ENCODE data around the gene ITGA7.

The ITGA7 gene

DNA sequence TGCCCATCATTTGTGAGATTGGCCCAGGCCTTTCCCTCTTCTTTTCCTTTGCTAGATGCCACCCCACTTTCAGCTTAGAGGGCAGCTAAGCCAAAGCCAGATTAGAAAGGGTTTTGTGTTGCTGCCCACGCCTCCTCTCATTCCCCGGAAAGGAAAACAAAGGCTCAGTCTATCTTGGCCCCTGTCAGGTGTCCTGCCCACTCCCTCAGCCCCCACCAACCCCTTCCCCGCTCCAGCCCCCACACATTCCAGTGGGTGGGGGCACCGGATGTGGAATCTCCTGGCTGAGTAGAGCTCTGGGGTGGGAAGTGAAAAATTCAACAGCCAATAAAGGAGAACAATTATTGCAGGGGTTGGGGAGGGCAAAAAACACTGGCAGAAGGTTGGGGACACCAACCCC is 10.3 kb upstream of the ITGA7 start:
- DNase-seq (ENCODE audit: low spot score): peak; percentile 69

DNA sequence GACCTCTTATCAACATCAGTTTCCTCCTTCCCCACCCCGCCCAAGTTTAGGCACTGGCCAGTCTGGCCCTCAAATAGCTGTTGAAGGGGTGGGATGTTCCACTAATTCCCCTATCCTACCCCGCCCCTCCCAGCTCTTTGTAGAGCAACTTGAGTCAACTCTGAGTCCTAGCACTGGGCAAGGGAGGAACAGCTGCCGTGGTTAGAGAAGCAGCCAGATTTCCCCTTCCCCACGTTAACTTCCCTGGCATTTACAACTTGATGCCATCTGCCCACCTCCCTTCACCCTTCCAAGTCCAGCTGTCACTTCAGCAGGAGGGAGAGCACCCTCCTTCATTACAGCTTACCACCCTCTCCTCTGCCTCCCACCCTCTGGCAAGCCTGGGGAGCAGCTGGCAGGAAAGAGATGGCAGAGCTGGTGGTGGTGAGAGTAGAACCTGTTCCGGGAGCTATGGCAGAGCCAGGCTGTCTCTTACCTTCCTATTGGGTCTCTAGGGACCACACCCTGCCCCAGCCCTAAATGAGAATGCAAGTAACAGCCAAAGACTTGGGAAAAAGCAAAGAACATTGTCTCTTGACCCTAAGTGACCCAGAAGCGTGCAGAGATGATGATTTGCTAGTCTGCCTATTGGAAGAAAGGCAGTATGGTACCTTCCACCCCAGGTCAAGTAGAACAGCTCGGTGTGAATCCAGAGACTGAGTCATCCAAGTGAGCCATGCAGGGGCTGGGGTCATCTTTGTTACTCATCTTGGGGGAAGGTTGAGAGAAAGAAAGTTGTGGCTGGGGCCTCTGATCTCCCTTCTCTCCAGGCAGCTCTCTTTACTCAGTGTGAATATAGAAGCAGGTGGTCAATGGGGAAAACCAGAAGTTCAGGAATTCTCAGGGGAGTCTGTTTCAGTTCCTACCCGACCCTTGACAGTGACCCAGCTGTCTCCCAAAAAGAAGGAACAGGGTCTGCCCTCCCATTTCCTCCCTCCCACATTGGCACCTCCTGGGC is 9.6 kb upstream of the ITGA7 start:
- DNase-seq (ENCODE audit: low spot score): no peak

DNA sequence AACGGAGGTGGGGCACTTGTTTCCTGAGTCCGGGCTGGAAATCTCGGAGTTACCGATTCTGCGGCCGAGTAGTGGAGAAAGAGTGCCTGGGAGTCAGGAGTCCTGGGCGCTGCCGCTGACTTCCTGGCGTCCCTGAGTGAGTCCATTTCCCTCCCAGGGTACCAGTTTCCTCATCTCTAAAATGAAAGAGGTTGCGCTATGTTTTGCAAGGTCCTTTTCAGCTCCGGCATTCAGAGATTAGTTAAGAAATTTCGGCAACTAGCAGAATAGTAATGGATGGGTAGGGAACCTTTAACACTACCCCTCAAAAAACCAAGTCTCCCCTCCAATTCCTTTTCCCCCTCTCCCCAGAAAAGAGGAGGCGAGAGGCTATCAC is 8.9 kb upstream of the ITGA7 start:
- DNase-seq (ENCODE audit: low spot score): no peak

DNA sequence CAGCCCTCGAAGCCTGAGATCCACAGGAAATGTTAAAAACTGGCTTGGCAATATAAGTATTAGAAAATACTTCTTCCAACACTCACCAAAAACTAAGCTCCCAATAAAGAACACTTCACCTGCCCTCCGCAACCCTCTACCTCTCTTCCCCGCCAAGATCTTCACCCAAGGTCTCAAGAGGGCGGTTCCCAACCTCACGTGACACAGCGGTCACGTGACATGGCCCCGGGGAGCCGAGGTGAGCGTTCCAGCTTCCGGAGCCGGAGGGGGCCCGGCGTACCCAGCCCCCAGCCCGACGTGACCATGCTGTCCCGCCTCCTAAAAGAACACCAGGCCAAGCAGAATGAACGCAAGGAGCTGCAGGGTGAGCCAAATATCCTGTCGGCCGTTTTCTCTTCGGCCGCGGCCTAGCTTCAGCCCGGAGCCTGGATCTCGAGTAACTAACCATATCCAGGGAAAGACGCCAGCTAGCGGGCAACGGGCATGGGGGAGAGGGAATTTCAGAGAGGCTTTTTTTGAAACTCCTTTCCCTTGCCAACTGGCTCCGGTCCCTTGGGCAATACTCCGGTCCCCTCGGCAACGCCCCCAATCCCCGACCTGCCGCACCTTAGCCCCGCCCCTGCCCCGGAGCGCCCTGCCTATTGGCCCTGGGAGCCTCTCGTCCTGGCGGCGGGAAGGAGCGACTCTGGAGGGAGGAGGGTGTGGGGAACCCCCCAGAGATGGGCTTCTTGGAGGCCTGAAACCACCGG is 8.3 kb upstream of the ITGA7 start, which contains the start of gene BLOC1S1:
TSS of gene BLOC1S1 (plus strand) at position 214 of the 749 bp plus-strand sequence. CDS start at position 220, 6 bp downstream.
- DNase-seq (ENCODE audit: low spot score): peak; percentile 96

DNA sequence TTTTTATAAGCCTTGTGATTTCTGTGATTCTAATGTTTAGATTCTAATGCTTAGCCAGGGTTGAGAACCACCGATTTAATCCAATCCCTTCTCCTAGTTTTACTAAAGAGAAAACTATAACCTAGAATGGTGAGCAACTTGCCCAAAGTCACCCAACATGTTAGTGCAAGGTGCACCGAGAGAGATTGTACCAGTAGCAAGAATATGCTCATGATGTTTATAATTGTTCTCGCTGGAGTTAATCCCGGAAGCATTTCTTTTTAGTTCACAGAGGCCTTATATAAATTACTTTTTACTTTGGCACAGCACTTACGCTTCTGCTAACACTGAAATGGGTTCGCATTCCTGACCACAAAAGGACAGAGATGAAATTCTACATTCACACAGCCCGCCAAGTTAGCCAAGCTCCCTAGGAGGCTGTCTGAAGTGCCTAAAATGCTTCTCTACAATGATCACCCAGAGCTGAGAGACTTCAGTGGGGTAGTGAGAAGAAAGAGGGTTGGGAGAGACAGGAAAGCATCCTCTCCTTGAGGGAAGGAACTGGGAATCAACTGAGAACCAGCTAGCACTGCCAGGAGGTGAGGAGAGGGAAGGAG is 7.6 kb upstream of the ITGA7 start:
- DNase-seq (ENCODE audit: low spot score): no peak

DNA sequence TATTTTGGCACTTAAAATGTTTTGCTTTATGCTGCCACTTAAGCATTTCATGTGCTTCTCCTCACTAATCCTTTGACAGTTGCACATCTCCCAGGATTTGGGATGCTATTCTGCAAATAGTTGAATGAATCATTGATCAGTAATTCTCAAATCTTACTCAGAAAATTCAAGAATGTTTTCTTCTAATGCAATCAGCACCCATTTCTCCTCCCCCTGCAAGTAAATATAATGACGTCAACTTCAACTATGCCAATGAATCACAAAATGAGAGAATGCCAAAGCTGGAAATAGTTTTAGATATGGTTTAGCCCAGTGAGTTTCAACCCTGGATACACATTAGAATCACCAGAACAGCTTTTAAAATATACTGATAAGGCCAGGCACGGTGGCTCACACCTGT is 6.0 kb upstream of the ITGA7 start:
- DNase-seq (ENCODE audit: low spot score): no peak

DNA sequence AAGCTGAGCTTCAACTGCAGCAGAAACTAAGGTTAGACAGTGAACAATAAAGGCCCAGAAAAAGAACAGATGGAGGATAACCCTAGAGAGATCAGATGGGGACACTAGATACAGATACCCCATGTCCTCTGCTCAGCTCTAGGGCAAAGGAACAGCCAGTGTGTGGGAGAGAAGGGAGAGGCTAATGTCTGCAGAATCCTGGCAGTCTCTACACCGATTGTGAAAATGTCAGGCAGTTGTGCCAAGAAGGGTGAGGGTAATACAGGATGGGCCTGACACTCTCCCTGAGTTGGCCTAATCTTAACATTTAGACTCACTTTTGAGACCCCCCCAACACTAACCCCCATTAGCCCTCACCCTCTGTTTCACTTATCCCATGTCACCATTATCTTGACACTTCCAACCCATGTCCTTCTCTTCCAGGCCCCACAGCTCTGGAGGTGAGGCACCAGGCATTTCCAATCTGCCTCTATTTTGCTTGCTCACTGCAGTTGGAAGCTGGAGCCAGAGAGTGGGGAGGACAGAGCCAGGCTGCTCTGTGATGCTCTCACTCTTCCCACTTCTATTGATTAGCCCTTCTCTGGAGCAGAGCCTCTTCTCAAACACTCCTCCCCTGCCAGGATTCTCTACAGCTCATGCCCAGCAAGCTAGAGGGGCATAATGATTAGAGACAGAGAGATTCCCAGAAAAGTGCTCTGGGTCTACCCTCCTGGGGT is 5.2 kb upstream of the ITGA7 start:
- no peak for DNase-seq (ENCODE audit: low spot score)

DNA sequence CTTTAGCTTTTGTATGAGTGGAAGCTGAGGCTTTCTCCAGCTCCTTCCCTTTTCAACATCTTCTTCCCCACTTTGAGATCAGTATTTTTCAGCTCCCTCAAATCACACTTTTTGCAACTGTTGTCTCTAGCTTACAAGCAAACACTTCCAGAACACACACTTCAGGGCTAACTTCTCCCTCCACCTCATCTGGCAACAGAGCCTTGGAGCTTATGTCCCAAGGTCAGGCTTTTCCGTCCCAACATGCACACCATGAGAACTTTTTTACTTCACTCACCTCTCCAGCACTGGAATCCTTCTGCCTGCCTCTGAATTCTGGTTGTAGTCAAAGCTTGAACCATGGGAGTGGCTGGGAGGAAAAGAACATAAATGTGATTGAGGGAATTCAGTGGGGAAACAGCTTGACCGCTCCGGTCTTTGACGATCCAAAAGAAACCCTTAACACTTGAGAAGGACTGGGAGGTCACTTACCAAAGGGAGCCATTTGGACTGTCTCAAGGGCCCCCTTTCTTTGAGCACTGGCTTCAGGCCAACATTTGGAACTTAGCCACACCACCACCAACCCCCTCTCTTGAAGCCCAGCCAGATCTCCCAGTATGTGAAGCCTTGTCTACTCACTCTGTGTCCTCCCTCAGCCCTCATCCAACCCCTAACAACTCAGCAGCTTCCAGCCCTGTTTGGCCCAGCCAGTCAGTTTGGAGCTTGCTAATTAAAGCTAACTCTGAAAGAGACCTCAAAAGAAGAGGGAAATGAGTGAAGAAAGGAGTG is 4.3 kb upstream of the ITGA7 start:
- DNase-seq (ENCODE audit: low spot score): no peak

DNA sequence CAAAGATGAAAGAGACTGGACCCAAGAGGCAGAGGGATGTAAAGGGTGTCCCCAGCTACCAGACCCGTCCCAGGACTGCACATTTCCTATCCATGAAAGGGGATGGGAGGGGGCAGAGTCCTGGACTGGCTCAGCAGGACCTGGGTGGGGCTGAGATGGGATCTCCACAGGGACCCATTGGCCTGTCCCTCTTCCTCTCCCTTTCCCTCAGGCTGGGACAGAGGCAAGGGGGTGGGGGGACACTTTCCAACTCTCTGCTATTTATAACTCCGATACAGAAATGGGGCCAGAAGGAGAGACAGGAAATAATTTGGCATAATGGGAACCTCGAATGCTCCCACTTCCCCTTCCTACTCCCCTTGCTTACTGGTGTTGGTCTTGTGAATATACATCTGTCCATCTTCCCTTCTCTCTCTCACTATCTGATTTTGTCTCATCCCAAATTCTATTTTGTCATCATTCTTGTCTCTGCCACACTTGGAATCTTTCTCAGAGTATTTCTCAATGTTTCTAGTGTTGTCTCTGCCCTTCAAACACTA is 1.1 kb upstream of the ITGA7 start:
- DNase-seq (ENCODE audit: low spot score): no peak

DNA sequence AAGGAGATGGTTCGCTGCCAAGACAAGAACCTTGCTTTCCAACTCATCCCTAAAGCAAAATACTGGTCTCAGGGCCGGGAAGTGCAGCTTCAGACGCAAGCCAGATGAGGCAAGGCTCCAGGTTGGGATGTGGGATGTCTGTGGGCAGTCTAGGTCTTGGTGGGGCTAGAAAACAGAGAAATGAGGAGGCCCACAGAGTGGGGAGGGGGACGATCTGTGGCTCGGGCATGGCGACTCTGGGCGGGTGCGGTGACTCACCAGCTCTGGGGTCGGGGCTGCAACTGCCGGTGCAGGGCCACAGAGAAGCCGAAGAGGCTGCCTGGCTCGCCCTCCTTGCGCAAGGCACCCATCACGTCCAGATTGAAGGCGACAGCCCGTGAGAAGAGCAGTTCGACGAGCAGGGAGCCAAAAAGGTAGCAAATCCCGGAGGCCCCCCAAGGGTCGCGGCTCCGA is 459 bp downstream of the ITGA7 start:
- peak; percentile 66 for DNase-seq (ENCODE audit: low spot score)

DNA sequence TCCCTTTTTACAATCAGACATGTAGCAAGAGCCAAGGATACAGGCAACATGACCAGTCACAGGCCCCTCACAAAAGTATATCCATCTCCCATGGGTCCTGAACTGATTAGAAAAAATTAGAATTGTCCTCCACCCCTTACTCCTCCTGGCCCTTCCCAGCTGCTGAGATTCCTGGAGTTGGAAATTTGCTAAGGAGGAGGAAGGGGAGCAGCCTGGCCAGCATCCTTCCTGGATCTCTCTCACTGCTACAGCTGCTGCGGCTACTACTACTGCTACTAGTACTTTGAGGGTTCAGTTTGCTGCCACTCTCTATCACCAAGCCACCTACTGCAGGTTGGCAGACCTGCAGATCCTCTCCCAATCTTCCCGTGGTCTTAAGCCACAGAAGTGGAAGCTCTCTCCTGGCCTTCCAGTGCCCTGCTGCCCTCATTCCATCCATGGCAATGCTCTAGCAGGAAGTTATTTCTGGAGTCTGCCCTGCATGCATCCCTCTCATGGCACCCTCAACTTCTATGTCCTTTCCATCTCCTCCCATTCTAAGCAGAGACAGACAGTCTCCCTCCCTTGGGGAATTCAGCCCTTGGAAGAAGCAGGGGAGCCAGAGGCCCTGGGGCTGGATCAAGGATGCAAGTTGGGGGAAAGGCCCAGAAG is 1.0 kb downstream of the ITGA7 start:
- no peak for DNase-seq (ENCODE audit: low spot score)

DNA sequence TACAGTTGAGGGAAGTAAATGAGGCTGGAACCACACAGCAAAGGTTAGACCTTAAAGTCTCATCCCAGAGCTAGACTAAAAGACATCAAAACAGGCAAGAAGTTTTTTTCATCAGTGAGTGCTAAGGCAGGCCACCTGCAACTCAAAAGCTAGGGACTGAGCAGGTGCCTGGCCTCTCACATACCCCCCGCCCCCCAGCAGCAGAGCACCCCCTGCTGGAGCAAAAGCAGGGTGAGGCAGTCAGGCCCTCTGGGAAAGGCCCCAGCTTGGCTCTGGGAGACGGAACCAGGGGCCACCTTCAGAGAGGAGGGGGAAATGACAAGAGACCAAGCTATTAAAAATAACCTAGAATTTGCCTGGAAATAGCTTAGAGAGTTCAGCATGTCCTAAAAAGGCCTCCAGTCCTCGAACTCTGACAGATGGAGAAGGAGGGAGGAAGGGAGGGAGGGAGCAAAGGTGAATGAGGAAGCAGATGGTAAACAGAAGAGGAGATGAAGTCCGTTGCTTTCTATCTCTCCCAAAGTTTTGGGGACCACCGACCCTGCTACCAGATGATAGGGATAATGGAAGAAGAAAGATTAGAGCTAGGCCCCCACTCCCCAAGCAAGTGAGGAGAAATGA is 1.8 kb downstream of the ITGA7 start:
- DNase-seq (ENCODE audit: low spot score): peak; percentile 77

DNA sequence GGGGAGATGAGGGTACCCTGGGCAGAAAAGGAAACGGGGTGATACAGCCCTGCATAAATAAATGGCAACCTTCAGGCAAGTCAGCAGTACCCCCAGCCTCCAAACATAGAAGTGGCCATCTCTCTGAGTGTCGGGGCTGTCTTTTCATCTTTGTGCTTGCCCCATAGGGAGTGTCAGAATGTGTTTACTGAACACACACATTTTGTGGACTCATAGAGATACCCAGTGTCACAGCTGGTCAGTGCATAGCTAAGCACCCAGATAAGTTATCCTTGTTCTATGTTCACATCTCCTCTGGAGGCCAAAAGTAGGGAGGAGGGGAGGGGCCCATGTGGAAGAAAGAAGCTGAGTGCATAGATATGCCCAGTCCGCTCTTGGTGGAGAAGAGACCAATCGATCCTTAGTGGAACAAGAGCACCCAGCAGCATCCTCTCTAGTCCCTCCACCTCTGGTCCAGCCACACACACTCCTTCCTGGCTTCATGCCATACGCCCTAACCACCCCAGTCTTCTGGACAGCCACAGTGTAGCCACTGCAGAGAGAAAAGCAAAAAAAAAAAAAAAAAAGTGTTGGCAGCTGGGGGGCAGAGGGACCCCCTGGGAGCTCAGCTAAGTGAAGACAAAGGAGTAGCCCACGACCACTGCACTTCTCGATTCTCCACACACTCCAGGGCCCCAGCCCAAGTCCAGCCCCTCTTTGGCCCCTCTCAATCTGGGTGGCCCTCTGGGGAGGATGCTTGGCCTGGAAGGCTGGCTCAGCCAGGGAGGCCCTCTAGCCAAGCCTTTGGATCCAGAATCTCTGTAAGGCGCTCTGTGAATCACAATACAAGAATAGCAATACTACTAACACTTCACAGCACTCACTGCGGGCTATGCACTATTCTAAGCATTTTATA is 2.6 kb downstream of the ITGA7 start:
- DNase-seq (ENCODE audit: low spot score): no peak

DNA sequence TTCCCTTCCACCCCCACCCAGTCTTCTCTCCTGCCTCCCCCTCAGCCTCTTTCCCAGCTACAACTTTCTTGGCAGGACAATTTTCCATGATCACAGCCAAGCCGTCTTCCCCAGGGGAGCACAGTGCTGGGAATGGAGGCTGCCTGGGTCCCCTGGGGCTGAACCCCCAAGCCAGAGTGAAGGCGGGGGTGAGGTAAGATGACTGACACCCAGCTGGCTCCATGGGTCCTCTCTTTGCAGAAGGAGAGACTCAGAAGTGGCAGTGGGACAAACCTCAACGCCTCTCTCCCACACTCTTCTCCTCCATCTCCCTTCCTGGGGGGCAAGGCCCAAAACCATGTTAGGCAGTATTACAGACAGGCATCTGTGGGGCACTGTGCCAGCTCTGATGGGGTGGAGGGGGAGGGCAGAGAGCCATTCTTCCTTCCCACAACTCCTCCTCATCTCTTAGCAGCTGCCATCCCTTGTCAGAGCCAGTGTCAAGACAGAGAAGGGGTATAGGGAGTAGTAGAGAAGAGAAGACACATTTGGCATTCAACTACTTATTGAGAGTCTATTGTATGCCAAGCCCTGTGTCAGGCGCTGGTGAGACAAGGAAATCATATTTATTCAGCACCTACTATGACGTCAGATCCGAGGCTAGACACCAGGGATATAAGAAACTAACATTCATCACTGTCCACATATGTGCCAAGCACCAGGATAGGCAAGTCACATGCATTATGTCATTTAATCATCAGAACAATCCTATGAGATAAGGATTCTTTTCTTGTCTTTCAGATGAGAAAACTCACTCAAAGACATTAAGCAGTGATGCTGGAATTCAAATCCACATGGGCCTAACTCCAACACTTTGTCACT is 3.6 kb downstream of the ITGA7 start:
- no peak for DNase-seq (ENCODE audit: low spot score)

DNA sequence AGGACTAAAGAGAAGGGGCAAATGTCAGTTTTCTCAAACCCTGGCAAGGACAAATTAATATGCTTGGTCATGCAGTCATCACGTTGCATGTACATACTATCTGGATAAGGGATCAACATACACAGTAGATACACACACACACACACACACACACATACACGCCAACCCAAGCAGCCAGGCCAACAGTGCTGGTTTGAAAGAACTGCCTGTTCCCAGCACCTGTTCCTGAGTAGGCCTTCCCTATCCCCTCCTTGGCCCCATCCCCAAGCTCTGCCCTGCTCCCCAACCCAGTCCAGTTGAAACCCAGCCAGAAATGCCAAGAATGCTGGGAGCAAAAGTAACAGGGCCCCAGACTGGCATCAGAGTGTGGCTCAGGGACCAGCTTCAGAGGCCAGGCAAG is 4.4 kb downstream of the ITGA7 start:
- DNase-seq (ENCODE audit: low spot score): no peak

DNA sequence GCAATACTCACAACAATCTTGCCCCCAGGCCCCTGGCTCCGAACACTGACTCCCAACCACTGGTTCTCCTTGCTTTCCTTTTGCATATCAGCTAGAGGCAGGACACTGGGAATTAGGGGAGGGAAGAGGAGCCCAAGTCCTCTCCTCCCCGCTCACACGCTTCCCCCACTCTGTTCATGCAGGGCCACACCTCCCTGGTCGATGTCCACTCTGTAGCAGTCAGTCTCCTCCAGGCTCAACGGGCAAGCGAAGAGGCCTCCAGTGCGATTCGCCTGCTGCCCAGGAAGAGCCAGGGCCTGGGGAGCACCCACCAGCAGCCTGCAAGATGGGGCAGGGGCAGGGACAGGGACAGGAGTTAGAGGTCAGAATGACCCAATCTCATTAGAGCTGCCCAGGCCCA is 4.8 kb downstream of the ITGA7 start:
- no peak for DNase-seq (ENCODE audit: low spot score)

DNA sequence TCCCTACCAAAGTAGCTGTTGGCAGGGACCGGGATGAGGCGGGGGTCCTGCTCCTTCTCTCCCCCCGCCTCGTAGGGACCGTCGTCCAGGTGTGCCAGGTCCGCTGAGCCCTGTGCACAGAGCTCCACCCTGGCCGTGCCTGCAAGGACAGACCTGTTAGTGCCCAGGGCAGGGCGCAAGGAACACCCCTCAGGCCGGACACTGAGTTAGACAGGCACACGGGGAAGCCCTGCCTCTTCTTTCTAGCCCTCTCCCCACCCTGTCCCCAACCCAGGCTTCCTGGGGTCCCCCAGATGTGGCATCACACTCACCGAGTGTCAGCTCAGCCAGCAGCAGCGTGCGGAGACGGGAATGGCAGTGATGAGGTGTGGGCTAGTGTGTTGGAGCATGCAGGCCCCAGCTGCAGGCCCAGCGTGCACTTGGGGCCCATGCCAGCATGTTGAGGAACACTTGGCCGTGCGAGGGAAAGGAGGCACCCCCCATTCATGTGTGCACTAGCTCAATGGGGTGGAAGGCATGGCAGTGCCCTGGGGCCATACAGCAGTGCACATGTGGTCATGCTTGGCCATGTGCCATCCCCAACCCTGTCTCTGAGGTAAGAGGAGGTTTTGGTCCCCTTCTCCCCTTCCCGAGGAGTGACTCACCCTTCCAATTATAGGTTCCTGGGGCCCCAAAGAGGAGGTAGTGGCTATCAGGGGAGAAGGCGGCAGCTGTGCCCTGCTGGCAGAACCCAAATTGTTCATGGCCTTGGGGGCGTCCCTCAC is 7.3 kb downstream of the ITGA7 start:
- DNase-seq (ENCODE audit: low spot score): no peak

Data from iPS-NIHi11 (cell line).